Fibroblast of skin of right biceps (primary cell): ENCODE results near the gene ALKBH8.
"Not testable (repeated sequence)": the region's sequence is repeated elsewhere in the genome, so short reads cannot be mapped to it uniquely, and the experiment has no call there.

Experiments used
- DNase-seq: peaks from one replicate; pipeline ENCODE4 v3.0.0-alpha.2; 2013

Gene ALKBH8

GRCh38 chr11:107501713-107502112 lies 63.8 kb downstream of the ALKBH8 start:
- no peak for DNase-seq

GRCh38 chr11:107497371-107497770 lies 68.2 kb downstream of the ALKBH8 start:
- DNase-seq, result not testable (repeated sequence)

- peak; percentile 56 for DNase-seq
These were observed 69.5 kb downstream of the ALKBH8 start for GRCh38 chr11:107496011-107496410.

GRCh38 chr11:107494055-107494454 lies 71.5 kb downstream of the ALKBH8 start:
- no peak for DNase-seq

- DNase-seq, result peak; percentile 74
These were observed 72.4 kb downstream of the ALKBH8 start for GRCh38 chr11:107493117-107493516.

- DNase-seq, result no peak
These were observed 74.7 kb downstream of the ALKBH8 start for GRCh38 chr11:107490836-107491235.

GRCh38 chr11:107482234-107482633 lies 83.3 kb downstream of the ALKBH8 start:
- DNase-seq, result no peak

- no peak for DNase-seq
These were observed 86.6 kb downstream of the ALKBH8 start for GRCh38 chr11:107478922-107479321.

- DNase-seq, result no peak
These were observed 87.7 kb downstream of the ALKBH8 start for GRCh38 chr11:107477820-107478219.

GRCh38 chr11:107473792-107474191 lies 91.7 kb downstream of the ALKBH8 start:
- DNase-seq, result no peak

- no peak for DNase-seq
These were observed 92.6 kb downstream of the ALKBH8 start for GRCh38 chr11:107472966-107473365.

- DNase-seq, result peak; percentile 33
These were observed 96.9 kb downstream of the ALKBH8 start for GRCh38 chr11:107468596-107468995.

- no peak for DNase-seq
These were observed 97.8 kb downstream of the ALKBH8 start for GRCh38 chr11:107467696-107468095.

- DNase-seq, result not testable (repeated sequence)
These were observed 99.2 kb downstream of the ALKBH8 start for GRCh38 chr11:107466275-107466866.

- peak; percentile 96 for DNase-seq
These were observed 107.8 kb downstream of the ALKBH8 start, which contains the start of gene CWF19L2 for GRCh38 chr11:107457558-107458271. Gene CWF19L2 (minus strand): TSS chr11:107457825. CDS start chr11:107457816, 9 bp downstream.

GRCh38 chr11:107457205-107457557 lies 108.4 kb downstream of the ALKBH8 start:
- DNase-seq, result no peak

- DNase-seq, result no peak
These were observed 111.8 kb downstream of the ALKBH8 start for GRCh38 chr11:107453594-107454286.
